BLaER1 treated with 17β-estradiol and CSF1 and Interleukin-3, amounts not matched to agents 10 nM and 100 nM (cell line): ENCODE data around the gene FKBP2.
A peak's percentile ranks its signal among the peaks of the same experiment; 100 is the strongest.

Experiments
- H3K27ac ChIP-seq, 11 experiments: shearing (Covaris generic); formaldehyde crosslinking; 2 replicates each; pipeline ENCODE4 v1.8.1; 2022
- H3K27me3 ChIP-seq, 11 experiments: shearing (Covaris generic); formaldehyde crosslinking; 2 replicates each; pipeline ENCODE4 v1.8.1; 2022
- H3K36me3 ChIP-seq, 11 experiments: shearing (Covaris generic); formaldehyde crosslinking; 2 replicates each; pipeline ENCODE4 v1.8.1; 2022
- H3K4me1 ChIP-seq, 10 experiments: shearing (Covaris generic); formaldehyde crosslinking; 2 replicates each; pipeline ENCODE4 v1.8.1; 2022
- H3K4me2 ChIP-seq, 11 experiments: shearing (Covaris generic); formaldehyde crosslinking; 2 replicates each; pipeline ENCODE4 v1.8.1; 2022
- H3K4me3 ChIP-seq, 10 experiments: shearing (Covaris generic); formaldehyde crosslinking; 2 replicates each; pipeline ENCODE4 v1.8.1; 2022
- H3K9ac ChIP-seq, 11 experiments: shearing (Covaris generic); formaldehyde crosslinking; 2 replicates each; pipeline ENCODE4 v1.8.1; 2022
- H3K9me3 ChIP-seq, 11 experiments: shearing (Covaris generic); formaldehyde crosslinking; replicated peaks in 1 of 11; 2 replicates each; pipeline ENCODE4 v1.8.1; 2022
- H4K20me1 ChIP-seq, 11 experiments: shearing (Covaris generic); formaldehyde crosslinking; 2 replicates each; pipeline ENCODE4 v1.8.1; 2022
- Cebpa-rat ChIP-seq, 11 experiments: shearing (Covaris generic); IDR thresholded peaks; 2 replicates each; pipeline ENCODE4 v1.8.1; 2022

FKBP2 gene

DNA sequence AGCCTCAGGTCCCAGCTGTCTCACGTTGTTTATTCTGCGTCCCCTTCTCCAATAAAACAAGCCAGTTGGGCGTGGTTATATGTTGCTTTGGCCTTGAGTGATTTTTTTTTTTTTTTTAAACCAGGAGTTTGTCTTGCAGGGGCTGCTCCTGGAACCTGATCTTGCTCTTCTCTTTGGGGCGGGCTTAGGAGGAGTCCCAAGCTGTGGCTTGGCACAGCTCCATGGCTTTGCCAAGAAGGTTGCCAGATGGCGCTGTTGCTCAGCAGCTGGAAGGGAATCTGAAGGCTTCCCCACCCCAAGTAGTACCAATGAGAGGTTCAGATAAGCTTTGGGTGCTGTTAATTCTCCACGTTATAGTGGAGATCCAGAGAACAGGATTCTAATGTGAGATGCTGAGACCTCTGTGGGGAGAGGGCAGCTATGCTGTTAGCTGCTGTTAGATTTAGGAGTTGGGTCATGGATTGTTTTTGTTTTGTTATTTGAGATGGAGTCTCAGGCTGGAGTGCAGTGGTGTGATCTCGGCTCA lies 36.4 kb upstream of the FKBP2 start:
- peaks cover 12 to 81% (median 66%) of the 10 kb centered on the region in 11 experiments for H3K36me3 ChIP-seq
- TF ChIP-seq Cebpa-rat (IDR thresholded peaks at IDR 0.05), result no peak
- H4K20me1 ChIP-seq, result peaks cover 31 to 80% (median 66%) of the 10 kb centered on the region in 11 experiments
- H3K4me3 ChIP-seq, result peak overlapping the region; percentile 82 to 98 (median 94); a peak in 16 of 20 replicates
- H3K4me2 ChIP-seq, result peak overlapping the region; percentile 96 to 100 (median 99)
- H3K4me1 ChIP-seq, result peaks cover 41 to 62% (median 50%) of the 10 kb centered on the region in 10 experiments
- no peaks in the 10 kb centered on the region for H3K9me3 ChIP-seq
- no peaks in the 10 kb centered on the region for H3K27me3 ChIP-seq
- H3K9ac ChIP-seq, result peak overlapping the region; percentile 46 to 99 (median 96); a peak in 21 of 22 replicates
- peak overlapping the region; percentile 43 to 100 (median 97); a peak in 21 of 22 replicates for H3K27ac ChIP-seq

- peak within 1 kb of the TSS; percentile 93 to 99 (median 96) for H3K9ac ChIP-seq
- no peak for TF ChIP-seq Cebpa-rat (IDR thresholded peaks at IDR 0.05)
Observed at GRCh38 chr11:64206457-64207255, 34.2 kb upstream of the FKBP2 start, which contains the start of gene FERMT3. Gene FERMT3, plus strand, starts transcription at chr11:64206721. Its CDS starts 644 bp downstream, at chr11:64207365.

DNA sequence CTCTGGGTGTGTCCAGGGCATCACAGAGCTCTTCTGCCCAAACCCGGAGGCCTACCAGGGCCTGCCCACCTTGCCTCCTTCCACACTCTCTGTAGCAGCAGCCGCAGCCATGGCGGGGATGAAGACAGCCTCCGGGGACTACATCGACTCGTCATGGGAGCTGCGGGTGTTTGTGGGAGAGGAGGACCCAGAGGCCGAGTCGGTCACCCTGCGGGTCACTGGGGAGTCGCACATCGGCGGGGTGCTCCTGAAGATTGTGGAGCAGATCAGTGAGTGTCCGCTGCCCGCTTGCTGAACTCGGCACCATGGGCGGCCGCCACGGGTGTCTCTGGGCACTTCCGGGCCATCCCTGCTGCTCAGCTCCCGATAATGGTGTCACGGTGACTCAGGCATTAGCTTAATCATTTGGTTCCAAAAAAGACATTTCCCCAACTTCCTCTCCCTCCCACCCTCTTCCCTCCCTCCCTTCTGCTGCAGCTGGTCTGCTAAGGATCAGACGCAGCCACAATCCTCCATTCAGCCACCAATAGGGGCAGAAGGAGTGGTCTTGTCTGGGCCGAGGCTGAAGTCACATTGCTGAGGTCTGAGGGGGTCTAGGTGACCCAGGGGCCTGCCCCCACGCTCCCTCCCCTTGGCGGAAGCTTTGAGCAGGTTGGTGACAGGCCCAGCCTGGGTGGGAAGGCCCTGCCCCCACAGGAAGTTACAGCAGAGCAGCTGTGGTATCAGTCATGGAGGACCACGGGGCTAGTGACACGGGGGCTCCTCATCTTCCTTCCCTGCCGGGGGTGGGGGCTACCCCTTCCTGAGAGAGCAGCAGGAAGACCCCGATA lies 33.4 kb upstream of the FKBP2 start:
- 0 out of 22 replicates have a peak, but pooled peaks of 2 of the 11 experiments have one; percentile 15 to 33 for TF ChIP-seq Cebpa-rat (IDR thresholded peaks at IDR 0.05)
- Histone ChIP-seq H3K4me3 (peak overlapping the region; percentile 82 to 98 (median 94)), H3K36me3 (peaks cover 41 to 80% (median 62%) of the 10 kb centered on the region in 11 experiments), H3K9me3 (no peaks in the 10 kb centered on the region), H3K4me1 (peaks cover 61 to 78% (median 73%) of the 10 kb centered on the region in 10 experiments), H3K27me3 (no peaks in the 10 kb centered on the region), H3K9ac (peak overlapping the region; percentile 93 to 99 (median 96)), H4K20me1 (peaks cover 47 to 75% (median 63%) of the 10 kb centered on the region in 11 experiments), H3K4me2 (peak overlapping the region; percentile 96 to 100 (median 99)), H3K27ac (peak overlapping the region; percentile 87 to 100 (median 97))

More at GRCh38 chr11:64206457-64207255, 34.2 kb upstream of the FKBP2 start, which contains the start of gene FERMT3:
- no peaks in the 10 kb centered on the region for H3K9me3 ChIP-seq
- H3K4me1 ChIP-seq, result peaks cover 53 to 70% (median 64%) of the 10 kb centered on the region in 10 experiments
- H3K4me2 ChIP-seq, result peak within 1 kb of the TSS; percentile 96 to 100 (median 99)
- peaks cover 33 to 80% (median 62%) of the 10 kb centered on the region in 11 experiments for H3K36me3 ChIP-seq
- H3K27me3 ChIP-seq, result no peaks in the 10 kb centered on the region
- peak within 1 kb of the TSS; percentile 87 to 100 (median 97) for H3K27ac ChIP-seq
- peak within 1 kb of the TSS; percentile 82 to 98 (median 94) for H3K4me3 ChIP-seq
- peaks cover 41 to 75% (median 62%) of the 10 kb centered on the region in 11 experiments for H4K20me1 ChIP-seq

GRCh38 chr11:64208086-64208795 lies 32.7 kb upstream of the FKBP2 start:
- H3K4me3 ChIP-seq, result peak overlapping the region; percentile 82 to 98 (median 94)
- peaks cover 69 to 85% (median 79%) of the 10 kb centered on the region in 10 experiments for H3K4me1 ChIP-seq
- H3K4me2 ChIP-seq, result peak overlapping the region; percentile 96 to 100 (median 99)
- no peaks in the 10 kb centered on the region for H3K9me3 ChIP-seq
- no peaks in the 10 kb centered on the region for H3K27me3 ChIP-seq
- TF ChIP-seq Cebpa-rat (IDR thresholded peaks at IDR 0.05), result no peak
- H3K27ac ChIP-seq, result peak overlapping the region; percentile 74 to 100 (median 97)
- peak overlapping the region; percentile 93 to 99 (median 96) for H3K9ac ChIP-seq
- H3K36me3 ChIP-seq, result peaks cover 49 to 80% (median 65%) of the 10 kb centered on the region in 11 experiments
- H4K20me1 ChIP-seq, result peaks cover 42 to 70% (median 60%) of the 10 kb centered on the region in 11 experiments

- H3K4me1 ChIP-seq, result peaks cover 76 to 88% (median 81%) of the 10 kb centered on the region in 10 experiments
- peak overlapping the region; percentile 74 to 100 (median 97); a peak in 21 of 22 replicates for H3K27ac ChIP-seq
Observed at GRCh38 chr11:64208796-64209562, 31.9 kb upstream of the FKBP2 start.

GRCh38 chr11:64209563-64209843 lies 31.4 kb upstream of the FKBP2 start:
- Histone ChIP-seq H3K4me3 (peak overlapping the region; percentile 82 to 98 (median 94); a peak in 19 of 20 replicates), H3K36me3 (peaks cover 56 to 80% (median 69%) of the 10 kb centered on the region in 11 experiments), H3K9ac (peak overlapping the region; percentile 93 to 99 (median 96)), H3K27me3 (no peaks in the 10 kb centered on the region), H3K4me2 (peak overlapping the region; percentile 96 to 100 (median 99)), H3K4me1 (peaks cover 76 to 88% (median 81%) of the 10 kb centered on the region in 10 experiments), H3K9me3 (no peaks in the 10 kb centered on the region), H3K27ac (peak overlapping the region; percentile 74 to 100 (median 97); a peak in 20 of 22 replicates), H4K20me1 (peaks cover 30 to 70% (median 53%) of the 10 kb centered on the region in 11 experiments; a peak in 21 of 22 replicates)
- TF ChIP-seq Cebpa-rat (IDR thresholded peaks at IDR 0.05), result no peak

More at GRCh38 chr11:64208796-64209562, 31.9 kb upstream of the FKBP2 start:
- Histone ChIP-seq H3K4me2 (peak overlapping the region; percentile 96 to 100 (median 99)), H3K27me3 (no peaks in the 10 kb centered on the region), H3K9me3 (no peaks in the 10 kb centered on the region), H3K36me3 (peaks cover 55 to 80% (median 69%) of the 10 kb centered on the region in 11 experiments), H3K9ac (peak overlapping the region; percentile 93 to 99 (median 96)), H3K4me3 (peak overlapping the region; percentile 82 to 98 (median 94)), H4K20me1 (peaks cover 34 to 70% (median 58%) of the 10 kb centered on the region in 11 experiments)
- no peak for TF ChIP-seq Cebpa-rat (IDR thresholded peaks at IDR 0.05)

DNA sequence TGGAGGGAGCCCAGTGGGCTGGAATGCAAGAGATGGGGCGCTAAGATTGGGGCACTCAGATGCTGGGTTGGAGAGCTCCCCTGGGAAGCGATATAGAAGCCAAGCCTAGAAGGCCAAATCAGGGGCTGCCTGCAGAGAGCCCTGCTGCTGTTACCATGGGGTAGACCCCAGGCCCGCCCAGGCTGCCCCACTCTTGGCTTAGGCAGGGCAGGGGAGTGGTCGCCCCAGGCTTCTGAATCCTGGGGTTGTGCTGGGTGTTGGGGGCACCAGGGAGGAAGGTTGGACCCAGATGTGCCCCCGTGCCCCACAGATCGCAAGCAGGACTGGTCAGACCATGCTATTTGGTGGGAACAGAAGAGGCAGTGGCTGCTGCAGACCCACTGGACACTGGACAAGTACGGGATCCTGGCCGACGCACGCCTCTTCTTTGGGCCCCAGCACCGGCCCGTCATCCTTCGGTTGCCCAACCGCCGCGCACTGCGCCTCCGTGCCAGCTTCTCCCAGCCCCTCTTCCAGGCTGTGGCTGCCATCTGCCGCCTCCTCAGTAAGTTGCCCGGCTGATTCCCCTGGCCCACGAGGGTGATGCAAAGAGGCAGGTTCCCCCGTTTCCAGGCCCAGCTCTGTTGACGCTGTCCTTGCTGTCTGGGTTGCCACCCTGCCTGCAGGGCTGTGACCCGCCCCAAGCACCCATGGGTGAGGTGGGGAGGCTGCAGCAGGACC lies 30.4 kb upstream of the FKBP2 start:
- Histone ChIP-seq H3K27me3 (no peaks in the 10 kb centered on the region), H3K36me3 (peaks cover 51 to 85% (median 73%) of the 10 kb centered on the region in 11 experiments), H3K4me3 (peak overlapping the region in 5 of 10 experiments; percentile 28 to 98 (median 96); a peak in 4 of 20 replicates), H4K20me1 (peaks cover 30 to 79% (median 48%) of the 10 kb centered on the region in 11 experiments; a peak in 20 of 22 replicates), H3K4me2 (peak overlapping the region; percentile 96 to 100 (median 99)), H3K4me1 (peaks cover 76 to 88% (median 81%) of the 10 kb centered on the region in 10 experiments), H3K9ac (peak overlapping the region; percentile 9 to 99 (median 96); a peak in 17 of 22 replicates), H3K27ac (peak overlapping the region in 10 of 11 experiments; percentile 1 to 99 (median 28); a peak in 9 of 22 replicates), H3K9me3 (no peaks in the 10 kb centered on the region)
- no peak for TF ChIP-seq Cebpa-rat (IDR thresholded peaks at IDR 0.05)
